WTC11 (cell line): ENCODE data around the gene SWT1. TPM values are rescaled to one million over a fixed set of nuclear protein-coding genes. Genes with fewer than 3 reads are reported as not detected.
"Not testable (repeated sequence)": the region's sequence is repeated elsewhere in the genome, so short reads cannot be mapped to it uniquely, and the experiment has no call there.

Source experiments
- ATAC-seq: fragments of 200-7000 bp; cut with Tn5 transposase; 2 replicates; pipeline ENCODE4 v1.10.0; 2021; ENCODE audit warnings: mild to moderate bottlenecking, moderate library complexity
- CTCF ChIA-PET: fragments of 300-600 bp; sonication (Branson Sonifier 250); formaldehyde crosslinking; loops from one replicate; lab custom pipeline; 2021; ENCODE audit warnings: antibody characterized with exemption; lab: Charles Lee
- POLR2A ChIA-PET: fragments of 350-600 bp; sonication (Branson Sonifier 250); formaldehyde crosslinking; loops from one replicate; lab custom pipeline; 2021; ENCODE audit warnings: antibody characterized with exemption; lab: Charles Lee
- DNase-seq: peaks from one replicate; pipeline ENCODE4 v3.0.0; 2021; ENCODE audit warnings: low spot score
- H3K27ac Mint-ChIP-seq: 2 replicates; pipeline ENCODE4 v1.8.0; 2021; ENCODE audit warnings: mixed read lengths
- H3K27me3 Mint-ChIP-seq: 2 replicates; pipeline ENCODE4 v1.8.0; 2021; ENCODE audit warnings: low read depth, mild to moderate bottlenecking, moderate library complexity, mixed read lengths
- H3K36me3 Mint-ChIP-seq: 2 replicates; pipeline ENCODE4 v1.8.0; 2021; ENCODE audit warnings: mixed read lengths
- H3K4me1 Mint-ChIP-seq: 2 replicates; pipeline ENCODE4 v1.8.0; 2022; ENCODE audit warnings: mixed read lengths
- H3K4me3 Mint-ChIP-seq: 2 replicates; pipeline ENCODE4 v1.8.0; 2021; ENCODE audit warnings: mild to moderate bottlenecking, moderate library complexity, mixed read lengths
- H3K9me3 Mint-ChIP-seq: 2 replicates; pipeline ENCODE4 v1.8.0; 2021; ENCODE audit warnings: mixed read lengths
- ARID4B ChIP-seq: sonication (generic); formaldehyde crosslinking; IDR thresholded peaks from 2 replicates; pipeline ENCODE4 v1.8.0; 2023; ENCODE audit warnings: missing genetic modification reagents, mild to moderate bottlenecking, borderline replicate concordance
- ATF2 ChIP-seq: sonication (generic); formaldehyde crosslinking; IDR thresholded peaks from 2 replicates; pipeline ENCODE4 v1.8.1; 2022; ENCODE audit warnings: low read depth, missing genetic modification reagents, borderline replicate concordance
- ERG ChIP-seq: fragments of 250-450 bp; sonication (Bioruptor Pico); IDR thresholded peaks from 2 replicates; pipeline ENCODE4 v1.8.0; 2021; ENCODE audit warnings: mild to moderate bottlenecking
- ESRRA ChIP-seq: sonication (generic); formaldehyde crosslinking; IDR thresholded peaks from 2 replicates; pipeline ENCODE4 v1.8.1; 2022; ENCODE audit warnings: mild to moderate bottlenecking, missing genetic modification reagents, borderline replicate concordance
- JAZF1 ChIP-seq: fragments of 250-450 bp; sonication (Bioruptor Pico); IDR thresholded peaks from 2 replicates; pipeline ENCODE4 v1.9.0; 2021; ENCODE audit warnings: moderate library complexity, mild to moderate bottlenecking, inconsistent platforms
- PREB ChIP-seq: sonication (generic); formaldehyde crosslinking; IDR thresholded peaks from 2 replicates; pipeline ENCODE4 v1.8.1; 2022; ENCODE audit warnings: mild to moderate bottlenecking, missing genetic modification reagents, moderate library complexity, borderline replicate concordance
- SMAD3 ChIP-seq: sonication (generic); formaldehyde crosslinking; IDR thresholded peaks from 2 replicates; pipeline ENCODE4 v1.8.0; 2022; ENCODE audit warnings: missing genetic modification reagents, mild to moderate bottlenecking, borderline replicate concordance
- SOX15 ChIP-seq: fragments of 250-450 bp; sonication (Bioruptor Pico); IDR thresholded peaks from 2 replicates; pipeline ENCODE4 v1.9.0; 2021; ENCODE audit warnings: mild to moderate bottlenecking
- SP1 ChIP-seq: sonication (generic); formaldehyde crosslinking; conservative IDR thresholded peaks from 2 replicates; pipeline ENCODE4 v1.8.1; 2022; ENCODE audit warnings: missing genetic modification reagents
- TP53 ChIP-seq: sonication (generic); formaldehyde crosslinking; IDR thresholded peaks from 2 replicates; pipeline ENCODE4 v1.8.1; 2023; ENCODE audit warnings: mild to moderate bottlenecking, missing genetic modification reagents
- USF1 ChIP-seq: sonication (generic); formaldehyde crosslinking; IDR thresholded peaks from 2 replicates; pipeline ENCODE4 v1.8.0; 2022; ENCODE audit warnings: mild to moderate bottlenecking, missing genetic modification reagents
- ZBTB21 ChIP-seq: sonication (generic); formaldehyde crosslinking; IDR thresholded peaks from 2 replicates; pipeline ENCODE4 v1.8.1; 2023; ENCODE audit warnings: mild to moderate bottlenecking, missing genetic modification reagents, borderline replicate concordance
- ZNF121 ChIP-seq: sonication (generic); formaldehyde crosslinking; IDR thresholded peaks from 2 replicates; pipeline ENCODE4 v1.8.0; 2023; ENCODE audit warnings: missing genetic modification reagents
- ZNF396 ChIP-seq: fragments of 250-450 bp; sonication (Bioruptor Pico); IDR thresholded peaks from 2 replicates; pipeline ENCODE4 v1.8.0; 2021; ENCODE audit warnings: mild to moderate bottlenecking, moderate library complexity, borderline replicate concordance
- total RNA-seq: library from RNA; stranded (reverse); gene quantifications from 3 replicates; pipeline ENCODE4 v1.2.3, GENCODE V29; 2021

Gene SWT1
- total RNA-seq, 1 experiment from 2014 or later: 5.8 TPM

GRCh38 chr1:185208626-185209180, 51.7 kb downstream of the SWT1 start:
- TF ChIP-seq ATF2 (CRISPR knock-in tag) (no peak), TP53 (CRISPR knock-in tag) (no peak), ZBTB21 (no peak), ESRRA (CRISPR knock-in tag) (no peak), ARID4B (CRISPR knock-in tag) (no peak), ZNF396 (no peak), SP1 (CRISPR knock-in tag) (no peak), ERG (CRISPR knock-in tag) (no peak), JAZF1 (CRISPR knock-in tag) (no peak), PREB (CRISPR knock-in tag) (no peak), ZNF121 (no peak), SOX15 (CRISPR knock-in tag) (no peak), SMAD3 (CRISPR knock-in tag) (no peak), USF1 (CRISPR knock-in tag) (no peak)
- TF ChIP-seq, all 79 proteins: peak for 0
- ChIA-PET POLR2A (no interaction called here), CTCF (no interaction called here)
- H3K27ac Mint-ChIP-seq: no peak overlapping the region
- no peaks in the 10 kb centered on the region for H3K27me3 Mint-ChIP-seq
- no peaks in the 10 kb centered on the region for H3K4me1 Mint-ChIP-seq
- DNase-seq: no peak
- H3K9me3 Mint-ChIP-seq: peaks cover 30% of the 10 kb centered on the region
- H3K4me3 Mint-ChIP-seq: no peak overlapping the region
- H3K36me3 Mint-ChIP-seq: peaks cover 22% of the 10 kb centered on the region
- no peak for ATAC-seq

GRCh38 chr1:185209357-185209756, 52.4 kb downstream of the SWT1 start:
- H3K27me3 Mint-ChIP-seq, ATAC-seq, H3K4me3 Mint-ChIP-seq, DNase-seq, POLR2A ChIA-PET, H3K27ac Mint-ChIP-seq, CTCF ChIA-PET, H3K4me1 Mint-ChIP-seq: not testable (repeated sequence)
- peaks cover 22% of the 10 kb centered on the region for H3K36me3 Mint-ChIP-seq
- peaks cover 30% of the 10 kb centered on the region for H3K9me3 Mint-ChIP-seq
